ENCODE data around the gene LAMA3. TPM values are rescaled to one million over a fixed set of nuclear protein-coding genes. Genes with fewer than 3 reads are reported as not detected.
"Not testable (repeated sequence)": the region's sequence is repeated elsewhere in the genome, so short reads cannot be mapped to it uniquely, and the experiment has no call there.

LAMA3 gene
- total RNA-seq, 1 donor from 2014 or later = 8.4 TPM

- H3K9me3 ChIP-seq (ENCODE audit: control insufficient read depth in 3 of 3, low read length in 3 of 3) = peaks cover 0 to 5% (median 0%) of the 10 kb centered on the region in 3 donors
- H3K9ac ChIP-seq (ENCODE audit: low read depth in 1 of 3, low read length in 3 of 3) = no peak overlapping the region
- H3K4me1 ChIP-seq (ENCODE audit: control insufficient read depth in 3 of 3, insufficient read depth in 3 of 3, low read length in 3 of 3) = no peaks in the 10 kb centered on the region
- no peaks in the 10 kb centered on the region for H3K36me3 ChIP-seq (ENCODE audit: control insufficient read depth in 3 of 3, insufficient read depth in 3 of 3, low read length in 3 of 3)
- H3K27ac ChIP-seq (ENCODE audit: low read depth, low read length) = no peak overlapping the region
- H3K4me3 ChIP-seq (ENCODE audit: low read length in 3 of 3) = no peak overlapping the region
- H3K27me3 ChIP-seq (ENCODE audit: control insufficient read depth in 3 of 3, insufficient read depth in 3 of 3, low read length in 3 of 3) = no peaks in the 10 kb centered on the region
Measured at GRCh38 chr18:23703057-23703986, 14.1 kb downstream of the LAMA3 start.

DNA sequence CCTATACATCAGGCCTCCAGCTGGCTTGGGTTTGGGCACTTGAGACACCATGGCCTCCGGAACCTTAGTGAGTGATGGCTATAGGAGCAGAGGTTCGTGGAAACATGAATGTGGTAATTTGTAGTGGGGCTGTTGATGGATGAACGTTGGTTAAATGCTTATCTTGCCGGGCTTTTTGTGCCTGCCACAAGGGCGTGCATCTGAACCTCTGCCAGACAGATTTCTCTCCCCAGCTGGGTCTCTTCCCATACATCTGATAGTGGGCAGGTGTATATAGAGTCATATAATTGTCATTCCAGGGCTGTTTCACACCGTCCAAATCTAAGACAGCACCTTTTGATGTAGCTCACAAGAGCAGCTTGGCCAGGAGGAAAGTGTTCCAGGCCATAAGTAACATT lies 14.7 kb downstream of the LAMA3 start:
- H3K27ac ChIP-seq (ENCODE audit: low read depth, low read length) = no peak overlapping the region
- no peaks in the 10 kb centered on the region for H3K27me3 ChIP-seq (ENCODE audit: control insufficient read depth in 3 of 3, insufficient read depth in 3 of 3, low read length in 3 of 3)
- peaks cover 0 to 5% (median 0%) of the 10 kb centered on the region in 3 donors for H3K9me3 ChIP-seq (ENCODE audit: control insufficient read depth in 3 of 3, low read length in 3 of 3)
- no peaks in the 10 kb centered on the region for H3K36me3 ChIP-seq (ENCODE audit: control insufficient read depth in 3 of 3, insufficient read depth in 3 of 3, low read length in 3 of 3)
- no peak overlapping the region for H3K4me3 ChIP-seq (ENCODE audit: low read length in 3 of 3)
- peak overlapping the region in 1 of 3 donors; percentile 40 for H3K9ac ChIP-seq (ENCODE audit: low read depth in 1 of 3, low read length in 3 of 3)
- no peaks in the 10 kb centered on the region for H3K4me1 ChIP-seq (ENCODE audit: control insufficient read depth in 3 of 3, insufficient read depth in 3 of 3, low read length in 3 of 3)

GRCh38 chr18:23704806-23705205 lies 15.6 kb downstream of the LAMA3 start:
- no peak overlapping the region for H3K4me3 ChIP-seq (ENCODE audit: low read length in 3 of 3)
- peaks cover 0 to 5% (median 0%) of the 10 kb centered on the region in 3 donors for H3K9me3 ChIP-seq (ENCODE audit: control insufficient read depth in 3 of 3, low read length in 3 of 3)
- H3K27ac ChIP-seq (ENCODE audit: low read depth, low read length) = no peak overlapping the region
- no peaks in the 10 kb centered on the region for H3K4me1 ChIP-seq (ENCODE audit: control insufficient read depth in 3 of 3, insufficient read depth in 3 of 3, low read length in 3 of 3)
- no peak overlapping the region for H3K9ac ChIP-seq (ENCODE audit: low read depth in 1 of 3, low read length in 3 of 3)
- no peaks in the 10 kb centered on the region for H3K36me3 ChIP-seq (ENCODE audit: control insufficient read depth in 3 of 3, insufficient read depth in 3 of 3, low read length in 3 of 3)
- no peaks in the 10 kb centered on the region for H3K27me3 ChIP-seq (ENCODE audit: control insufficient read depth in 3 of 3, insufficient read depth in 3 of 3, low read length in 3 of 3)

DNA sequence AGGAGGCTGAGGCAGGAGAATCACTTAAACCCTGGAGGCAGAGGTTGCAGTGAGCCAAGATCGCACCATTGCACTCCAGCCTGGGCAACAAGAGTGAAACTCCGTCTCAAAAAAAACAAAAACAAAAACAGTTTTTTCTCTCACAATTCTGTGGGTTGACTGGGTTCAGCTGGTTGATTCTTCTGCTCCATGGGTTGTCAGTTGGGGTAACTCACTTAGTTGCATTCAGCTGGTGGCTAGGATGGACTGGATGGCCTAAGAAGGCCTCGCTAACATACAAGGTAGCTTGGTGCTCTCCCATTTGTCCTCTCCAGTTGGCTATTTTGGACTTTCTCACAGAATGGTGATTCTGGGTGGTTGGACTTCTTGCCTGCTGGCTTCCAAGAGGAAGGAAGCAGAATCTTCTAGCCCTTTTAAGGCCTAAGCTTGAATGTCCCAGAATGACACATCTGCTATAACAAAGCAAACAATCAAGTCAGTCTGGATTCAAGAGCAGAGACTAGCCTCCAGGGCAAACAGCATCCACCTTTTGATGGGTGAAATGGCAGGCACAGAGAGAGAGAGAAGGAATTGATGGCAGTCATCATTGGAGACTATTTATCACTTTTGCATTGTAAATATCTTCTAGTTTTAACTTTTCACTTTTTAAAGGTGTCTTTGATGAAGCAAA lies 17.9 kb downstream of the LAMA3 start:
- peaks cover 0 to 5% (median 0%) of the 10 kb centered on the region in 3 donors for H3K9me3 ChIP-seq (ENCODE audit: control insufficient read depth in 3 of 3, low read length in 3 of 3)
- H3K4me1 ChIP-seq (ENCODE audit: control insufficient read depth in 3 of 3, insufficient read depth in 3 of 3, low read length in 3 of 3) = no peaks in the 10 kb centered on the region
- H3K36me3 ChIP-seq (ENCODE audit: control insufficient read depth in 3 of 3, insufficient read depth in 3 of 3, low read length in 3 of 3) = no peaks in the 10 kb centered on the region
- no peak overlapping the region for H3K9ac ChIP-seq (ENCODE audit: low read depth in 1 of 3, low read length in 3 of 3)
- H3K27me3 ChIP-seq (ENCODE audit: control insufficient read depth in 3 of 3, insufficient read depth in 3 of 3, low read length in 3 of 3) = no peaks in the 10 kb centered on the region
- H3K4me3 ChIP-seq (ENCODE audit: low read length in 3 of 3) = no peak overlapping the region
- H3K27ac ChIP-seq (ENCODE audit: low read depth, low read length) = no peak overlapping the region

DNA sequence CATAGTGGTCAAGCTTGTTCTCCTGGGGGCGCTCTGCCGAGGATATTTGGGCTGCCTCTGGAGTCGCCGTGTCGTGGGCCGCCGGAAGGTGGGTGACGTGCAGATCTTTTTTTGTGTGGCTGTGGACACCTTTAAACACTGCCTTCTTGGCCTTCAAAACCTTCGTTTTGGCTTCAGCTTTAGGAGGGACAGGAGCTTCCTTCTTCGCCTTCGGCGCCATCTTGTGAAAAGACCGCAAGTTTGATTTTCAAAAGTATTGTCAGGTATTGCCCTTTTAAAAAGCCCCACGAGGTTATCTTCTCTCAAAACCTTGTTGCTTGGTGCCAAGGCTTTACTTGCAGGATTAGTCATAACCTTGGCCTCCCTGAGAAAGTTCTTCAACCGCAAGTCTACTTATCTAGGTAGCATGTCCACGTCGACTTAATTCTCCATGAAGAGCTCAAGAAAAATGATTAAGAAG lies 20.8 kb downstream of the LAMA3 start:
- peaks cover 0 to 5% (median 0%) of the 10 kb centered on the region in 3 donors for H3K9me3 ChIP-seq (ENCODE audit: control insufficient read depth in 3 of 3, low read length in 3 of 3)
- H3K27ac ChIP-seq (ENCODE audit: low read depth, low read length) = no peak overlapping the region
- no peak overlapping the region for H3K9ac ChIP-seq (ENCODE audit: low read depth in 1 of 3, low read length in 3 of 3)
- no peaks in the 10 kb centered on the region for H3K36me3 ChIP-seq (ENCODE audit: control insufficient read depth in 3 of 3, insufficient read depth in 3 of 3, low read length in 3 of 3)
- H3K4me1 ChIP-seq (ENCODE audit: control insufficient read depth in 3 of 3, insufficient read depth in 3 of 3, low read length in 3 of 3) = no peaks in the 10 kb centered on the region
- H3K27me3 ChIP-seq (ENCODE audit: control insufficient read depth in 3 of 3, insufficient read depth in 3 of 3, low read length in 3 of 3) = no peaks in the 10 kb centered on the region
- no peak overlapping the region for H3K4me3 ChIP-seq (ENCODE audit: low read length in 3 of 3)

DNA sequence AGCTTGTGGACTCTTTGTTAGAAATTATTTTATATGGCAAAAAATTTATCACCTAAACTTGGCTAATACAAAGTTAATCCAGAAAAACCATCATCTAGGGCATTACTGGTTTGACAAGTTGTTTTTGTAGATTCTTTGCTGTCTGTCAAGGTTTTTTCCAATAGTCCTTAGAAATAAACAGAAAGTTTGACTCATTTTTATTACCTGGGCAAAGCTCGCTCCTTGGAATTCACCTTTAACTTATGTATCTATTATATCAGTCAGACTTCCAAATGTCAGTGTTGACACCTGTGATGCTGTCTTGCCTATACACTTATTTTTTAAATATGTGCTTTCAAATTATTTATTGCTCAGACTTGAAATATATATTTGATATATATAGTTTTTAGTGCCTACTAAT lies 21.7 kb downstream of the LAMA3 start:
- H3K36me3 ChIP-seq (ENCODE audit: control insufficient read depth in 3 of 3, insufficient read depth in 3 of 3, low read length in 3 of 3) = no peaks in the 10 kb centered on the region
- peaks cover 0 to 5% (median 0%) of the 10 kb centered on the region in 3 donors for H3K9me3 ChIP-seq (ENCODE audit: control insufficient read depth in 3 of 3, low read length in 3 of 3)
- no peak overlapping the region for H3K27ac ChIP-seq (ENCODE audit: low read depth, low read length)
- H3K9ac ChIP-seq (ENCODE audit: low read depth in 1 of 3, low read length in 3 of 3) = no peak overlapping the region
- H3K4me3 ChIP-seq (ENCODE audit: low read length in 3 of 3) = no peak overlapping the region
- no peaks in the 10 kb centered on the region for H3K4me1 ChIP-seq (ENCODE audit: control insufficient read depth in 3 of 3, insufficient read depth in 3 of 3, low read length in 3 of 3)
- H3K27me3 ChIP-seq (ENCODE audit: control insufficient read depth in 3 of 3, insufficient read depth in 3 of 3, low read length in 3 of 3) = no peaks in the 10 kb centered on the region

DNA sequence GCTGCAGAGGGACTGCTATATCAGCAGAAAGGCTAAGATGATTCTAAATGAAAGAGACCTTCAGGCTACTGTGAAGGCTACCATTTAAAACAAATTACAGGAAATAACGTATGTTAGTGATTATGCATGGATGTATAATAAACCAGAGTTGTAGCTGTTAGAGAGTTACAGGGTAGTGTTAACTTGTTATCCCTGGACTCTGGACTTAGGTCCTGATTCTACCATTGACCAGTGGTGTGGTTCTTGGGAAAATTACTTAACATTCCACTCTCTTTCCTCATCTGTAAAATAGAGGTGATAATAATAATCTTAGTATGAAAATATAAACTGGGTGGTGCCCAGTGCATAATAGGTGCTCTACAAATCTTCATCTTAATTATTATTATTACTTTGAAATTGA lies 22.2 kb downstream of the LAMA3 start:
- Histone ChIP-seq H3K27ac (ENCODE audit: low read depth, low read length) (no peak overlapping the region), H3K4me1 (ENCODE audit: control insufficient read depth in 3 of 3, insufficient read depth in 3 of 3, low read length in 3 of 3) (no peaks in the 10 kb centered on the region), H3K9ac (ENCODE audit: low read depth in 1 of 3, low read length in 3 of 3) (no peak overlapping the region), H3K4me3 (ENCODE audit: low read length in 3 of 3) (no peak overlapping the region), H3K27me3 (ENCODE audit: control insufficient read depth in 3 of 3, insufficient read depth in 3 of 3, low read length in 3 of 3) (no peaks in the 10 kb centered on the region), H3K9me3 (ENCODE audit: control insufficient read depth in 3 of 3, low read length in 3 of 3) (peaks cover 0 to 5% (median 0%) of the 10 kb centered on the region in 3 donors), H3K36me3 (ENCODE audit: control insufficient read depth in 3 of 3, insufficient read depth in 3 of 3, low read length in 3 of 3) (no peaks in the 10 kb centered on the region)

DNA sequence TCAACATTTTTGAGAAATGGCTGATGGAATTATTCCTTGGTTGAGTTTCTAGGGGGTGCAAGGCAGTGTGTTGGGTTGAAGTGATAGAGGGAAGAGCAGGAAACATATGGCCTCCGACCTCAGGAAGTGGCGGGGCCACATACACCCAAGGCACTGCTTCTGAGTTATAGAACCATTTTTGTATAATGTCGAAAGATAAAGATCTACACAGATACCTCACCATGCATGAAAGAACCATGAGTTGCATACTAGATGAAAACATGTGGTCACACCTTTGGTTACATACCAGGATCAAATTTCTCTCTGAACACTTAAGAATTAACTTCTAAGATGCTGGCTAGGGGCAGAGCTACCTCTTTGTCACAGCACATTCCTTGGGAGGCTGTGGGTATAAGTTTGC lies 23.2 kb downstream of the LAMA3 start:
- no peaks in the 10 kb centered on the region for H3K4me1 ChIP-seq (ENCODE audit: control insufficient read depth in 3 of 3, insufficient read depth in 3 of 3, low read length in 3 of 3)

GRCh38 chr18:23714576-23714975 lies 25.3 kb downstream of the LAMA3 start:
- no peak overlapping the region for H3K27ac ChIP-seq (ENCODE audit: low read depth, low read length)
- peaks cover 0 to 5% (median 0%) of the 10 kb centered on the region in 3 donors for H3K4me1 ChIP-seq (ENCODE audit: control insufficient read depth in 3 of 3, insufficient read depth in 3 of 3, low read length in 3 of 3)
- no peaks in the 10 kb centered on the region for H3K36me3 ChIP-seq (ENCODE audit: control insufficient read depth in 3 of 3, insufficient read depth in 3 of 3, low read length in 3 of 3)
- no peaks in the 10 kb centered on the region for H3K27me3 ChIP-seq (ENCODE audit: control insufficient read depth in 3 of 3, insufficient read depth in 3 of 3, low read length in 3 of 3)
- H3K9me3 ChIP-seq (ENCODE audit: control insufficient read depth in 3 of 3, low read length in 3 of 3) = no peaks in the 10 kb centered on the region
- no peak overlapping the region for H3K9ac ChIP-seq (ENCODE audit: low read depth in 1 of 3, low read length in 3 of 3)
- no peak overlapping the region for H3K4me3 ChIP-seq (ENCODE audit: low read length in 3 of 3)

More for the DNA sequence above, 23.2 kb downstream of the LAMA3 start:
- no peaks in the 10 kb centered on the region for H3K36me3 ChIP-seq (ENCODE audit: control insufficient read depth in 3 of 3, insufficient read depth in 3 of 3, low read length in 3 of 3)
- H3K9me3 ChIP-seq (ENCODE audit: control insufficient read depth in 3 of 3, low read length in 3 of 3) = no peaks in the 10 kb centered on the region
- H3K4me3 ChIP-seq (ENCODE audit: low read length in 3 of 3) = no peak overlapping the region
- no peak overlapping the region for H3K27ac ChIP-seq (ENCODE audit: low read depth, low read length)
- no peak overlapping the region for H3K9ac ChIP-seq (ENCODE audit: low read depth in 1 of 3, low read length in 3 of 3)
- no peaks in the 10 kb centered on the region for H3K27me3 ChIP-seq (ENCODE audit: control insufficient read depth in 3 of 3, insufficient read depth in 3 of 3, low read length in 3 of 3)

DNA sequence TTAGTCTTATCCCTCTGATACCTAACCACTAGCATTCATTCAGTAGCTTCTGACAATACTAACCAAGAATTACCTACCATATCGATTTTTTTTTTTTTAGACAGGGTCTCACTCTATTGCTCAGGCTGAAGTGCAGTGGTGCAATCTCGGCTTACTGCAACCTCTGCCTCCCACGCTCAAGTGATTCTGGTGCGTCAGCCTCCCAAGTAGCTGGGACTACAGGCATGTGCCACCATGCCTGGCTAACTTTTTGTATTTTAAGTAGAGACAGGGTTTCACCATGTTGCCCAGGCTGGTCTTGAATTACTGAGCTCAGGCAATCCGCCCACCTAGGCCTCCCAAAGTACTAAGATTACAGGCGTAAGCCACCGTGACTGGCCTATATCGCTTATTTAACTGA lies 26.8 kb downstream of the LAMA3 start:
- H3K9me3 ChIP-seq (ENCODE audit: control insufficient read depth in 3 of 3, low read length in 3 of 3); H3K27ac ChIP-seq (ENCODE audit: low read depth, low read length); H3K27me3 ChIP-seq (ENCODE audit: control insufficient read depth in 3 of 3, insufficient read depth in 3 of 3, low read length in 3 of 3); H3K4me3 ChIP-seq (ENCODE audit: low read length in 3 of 3); H3K36me3 ChIP-seq (ENCODE audit: control insufficient read depth in 3 of 3, insufficient read depth in 3 of 3, low read length in 3 of 3); H3K4me1 ChIP-seq (ENCODE audit: control insufficient read depth in 3 of 3, insufficient read depth in 3 of 3, low read length in 3 of 3); H3K9ac ChIP-seq (ENCODE audit: low read depth in 1 of 3, low read length in 3 of 3): not testable (repeated sequence)

Measured in skeletal muscle tissue (tissue), 4 donors.